ENCODE results near the gene SLC41A1. TPM values are rescaled to one million over a fixed set of nuclear protein-coding genes. Genes with fewer than 3 reads are reported as not detected.

SLC41A1 gene
- total and polyA plus RNA-seq, 12 donors: 97.0 to 566 (median 303) TPM

GRCh38 chr1:205834751-205835150, 21.8 kb upstream of the SLC41A1 start:
- Histone ChIP-seq H3K36me3 (no peaks in the 10 kb centered on the region), H3K27ac (no peak overlapping the region), H3K4me3 (no peak overlapping the region), H3K27me3 (no peaks in the 10 kb centered on the region), H3K4me1 (peaks cover 0 to 21% (median 3%) of the 10 kb centered on the region in 9 donors), H3K9me3 (no peaks in the 10 kb centered on the region)
- no peak for DNase-seq
- intact Hi-C loops (cut with DNase I): no loop called here
- TF ChIP-seq, protein P1, sequence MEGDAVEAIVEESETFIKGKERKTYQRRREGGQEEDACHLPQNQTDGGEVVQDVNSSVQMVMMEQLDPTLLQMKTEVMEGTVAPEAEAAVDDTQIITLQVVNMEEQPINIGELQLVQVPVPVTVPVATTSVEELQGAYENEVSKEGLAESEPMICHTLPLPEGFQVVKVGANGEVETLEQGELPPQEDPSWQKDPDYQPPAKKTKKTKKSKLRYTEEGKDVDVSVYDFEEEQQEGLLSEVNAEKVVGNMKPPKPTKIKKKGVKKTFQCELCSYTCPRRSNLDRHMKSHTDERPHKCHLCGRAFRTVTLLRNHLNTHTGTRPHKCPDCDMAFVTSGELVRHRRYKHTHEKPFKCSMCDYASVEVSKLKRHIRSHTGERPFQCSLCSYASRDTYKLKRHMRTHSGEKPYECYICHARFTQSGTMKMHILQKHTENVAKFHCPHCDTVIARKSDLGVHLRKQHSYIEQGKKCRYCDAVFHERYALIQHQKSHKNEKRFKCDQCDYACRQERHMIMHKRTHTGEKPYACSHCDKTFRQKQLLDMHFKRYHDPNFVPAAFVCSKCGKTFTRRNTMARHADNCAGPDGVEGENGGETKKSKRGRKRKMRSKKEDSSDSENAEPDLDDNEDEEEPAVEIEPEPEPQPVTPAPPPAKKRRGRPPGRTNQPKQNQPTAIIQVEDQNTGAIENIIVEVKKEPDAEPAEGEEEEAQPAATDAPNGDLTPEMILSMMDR (IDR thresholded peaks at IDR 0.05): no peak
- no peak for ATAC-seq
- WGBS, 2 donors: 92 to 95% methylated on average over 4 of the region's 4 CpGs

DNA sequence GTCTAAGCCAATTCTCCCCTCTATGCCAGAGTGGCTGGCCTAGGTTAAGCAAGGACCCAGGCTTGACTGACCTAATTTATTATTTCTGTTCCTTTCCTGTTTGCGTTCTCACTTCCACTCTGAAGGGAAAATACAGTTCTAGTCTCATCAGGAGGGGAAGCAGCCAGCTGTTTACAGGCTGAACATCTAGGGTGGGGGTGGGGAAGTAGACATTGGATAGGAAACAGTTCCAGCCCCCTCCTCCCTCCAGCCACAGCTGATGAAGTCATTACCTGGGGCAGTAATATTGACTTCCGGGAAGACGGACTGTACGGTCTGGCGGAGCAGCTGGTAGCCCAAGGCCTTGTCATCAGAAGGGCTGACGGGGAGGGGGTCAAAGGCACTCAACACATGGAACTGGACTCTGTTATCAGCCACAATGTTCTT, 19.3 kb upstream of the SLC41A1 start:
- Histone ChIP-seq H3K4me3 (no peak overlapping the region), H3K27ac (peak overlapping the region in 2 of 10 donors; percentile 34 to 69), H3K36me3 (no peaks in the 10 kb centered on the region), H3K27me3 (no peaks in the 10 kb centered on the region), H3K9me3 (no peaks in the 10 kb centered on the region), H3K4me1 (peaks cover under 1 to 22% (median 6%) of the 10 kb centered on the region in 9 donors)
- TF ChIP-seq, protein P1 (IDR thresholded peaks at IDR 0.05): no peak
- intact Hi-C loops (cut with DNase I): no loop called here
- DNase-seq: no peak
- WGBS, 2 donors: 41 to 65% methylated on average over 6 of the region's 6 CpGs
- ATAC-seq: peak in 7 of 8 donors; percentile 44 to 73 (median 64)

DNA sequence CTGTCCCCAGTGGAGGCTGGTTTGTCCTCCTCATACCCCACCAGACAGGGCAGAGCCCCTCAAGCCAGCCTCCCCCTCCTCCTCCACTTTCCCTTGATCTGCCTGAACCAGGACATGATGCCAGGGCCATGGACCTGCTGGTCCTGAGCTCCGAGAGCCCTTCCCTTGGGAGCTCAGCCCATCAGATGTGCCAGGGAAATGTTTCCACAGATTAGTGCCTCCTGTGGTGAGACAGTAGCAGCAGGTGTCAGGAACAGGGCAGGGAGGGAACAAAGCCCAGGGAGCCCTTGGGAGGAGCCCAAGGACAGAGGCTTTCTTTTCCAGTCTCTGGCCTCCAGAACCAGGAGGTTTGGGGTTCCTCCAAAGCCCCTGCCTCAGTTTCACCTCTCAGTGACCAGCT, 14.6 kb upstream of the SLC41A1 start:
- WGBS, 2 donors: 23 to 44% methylated on average over 1 of the region's 1 CpG
- peak overlapping the region in 5 of 10 donors; percentile 54 to 79 (median 61) for H3K27ac ChIP-seq

DNA sequence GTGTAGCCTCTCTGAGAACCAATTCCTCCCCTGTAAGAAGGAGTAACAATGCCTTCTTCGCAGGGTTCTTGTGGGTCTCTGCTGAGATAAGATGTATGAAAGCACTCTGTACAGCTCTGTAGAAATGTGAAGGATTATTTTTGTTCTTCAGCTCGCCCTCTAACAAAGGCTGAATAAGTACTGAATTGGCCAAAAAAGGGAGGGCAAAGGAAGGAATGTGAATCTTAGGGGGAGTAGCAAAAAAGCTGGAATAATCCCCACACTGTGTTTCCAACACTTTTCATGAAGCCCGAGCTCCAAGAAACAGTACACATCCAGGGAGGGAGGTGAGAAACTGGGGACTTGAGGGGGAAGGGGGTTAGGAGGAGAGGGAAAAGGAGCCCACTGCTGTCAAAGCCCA, 14.0 kb upstream of the SLC41A1 start:
- WGBS, 2 donors: 59% methylated on average over 3 of the region's 3 CpGs
- peak overlapping the region in 7 of 10 donors; percentile 39 to 79 (median 61) for H3K27ac ChIP-seq

More for the DNA sequence above, 14.6 kb upstream of the SLC41A1 start:
- intact Hi-C loops (cut with DNase I): no loop called here
- Histone ChIP-seq H3K9me3 (peaks cover 0 to 6% (median 0%) of the 10 kb centered on the region in 11 donors), H3K4me1 (peaks cover 3 to 35% (median 19%) of the 10 kb centered on the region in 9 donors), H3K4me3 (no peak overlapping the region), H3K27me3 (no peaks in the 10 kb centered on the region), H3K36me3 (no peaks in the 10 kb centered on the region)
- DNase-seq: no peak
- peak in 5 of 8 donors; percentile 43 to 66 (median 55) for ATAC-seq
- TF ChIP-seq, protein P1 (IDR thresholded peaks at IDR 0.05): peak in 1 of 9 donors; percentile 17

More for the DNA sequence above, 14.0 kb upstream of the SLC41A1 start:
- Histone ChIP-seq H3K4me3 (no peak overlapping the region), H3K9me3 (peaks cover 0 to 6% (median 0%) of the 10 kb centered on the region in 11 donors), H3K4me1 (peaks cover 3 to 29% (median 17%) of the 10 kb centered on the region in 9 donors), H3K36me3 (no peaks in the 10 kb centered on the region), H3K27me3 (no peaks in the 10 kb centered on the region)
- intact Hi-C loops (cut with DNase I): no loop called here
- ATAC-seq: peak in 1 of 8 donors; percentile 23
- TF ChIP-seq, protein P1 (IDR thresholded peaks at IDR 0.05): no peak
- DNase-seq: no peak
